ENCODE measurements around the gene CACNA1B. TPM values are rescaled to one million over a fixed set of nuclear protein-coding genes. Genes with fewer than 3 reads are reported as not detected.

Gene CACNA1B
- polyA plus RNA-seq, 1 of the 3 experiments (the other 2 are of a cell fraction) = 0.03 TPM

DNA sequence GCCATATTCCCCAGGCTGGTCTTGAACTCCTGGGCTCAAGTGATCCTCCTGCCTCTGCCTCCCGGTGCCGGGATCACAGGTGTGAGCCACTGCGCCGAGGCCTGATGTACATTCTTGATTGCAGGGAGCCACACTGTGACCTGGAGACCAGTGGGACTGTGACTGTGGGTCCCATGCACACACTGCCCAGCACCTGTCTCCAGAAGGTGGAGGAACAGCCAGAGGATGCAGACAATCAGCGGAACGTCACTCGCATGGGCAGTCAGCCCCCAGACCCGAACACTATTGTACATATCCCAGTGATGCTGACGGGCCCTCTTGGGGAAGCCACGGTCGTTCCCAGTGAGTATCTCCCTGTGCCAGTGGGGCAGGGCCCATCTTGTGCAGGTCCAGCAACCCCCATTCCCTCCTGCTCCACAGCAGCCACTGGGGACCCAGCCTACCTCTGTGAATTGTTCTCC is 147.3 kb downstream of the CACNA1B start (continued):
- TF ChIP-seq, protein P1, sequence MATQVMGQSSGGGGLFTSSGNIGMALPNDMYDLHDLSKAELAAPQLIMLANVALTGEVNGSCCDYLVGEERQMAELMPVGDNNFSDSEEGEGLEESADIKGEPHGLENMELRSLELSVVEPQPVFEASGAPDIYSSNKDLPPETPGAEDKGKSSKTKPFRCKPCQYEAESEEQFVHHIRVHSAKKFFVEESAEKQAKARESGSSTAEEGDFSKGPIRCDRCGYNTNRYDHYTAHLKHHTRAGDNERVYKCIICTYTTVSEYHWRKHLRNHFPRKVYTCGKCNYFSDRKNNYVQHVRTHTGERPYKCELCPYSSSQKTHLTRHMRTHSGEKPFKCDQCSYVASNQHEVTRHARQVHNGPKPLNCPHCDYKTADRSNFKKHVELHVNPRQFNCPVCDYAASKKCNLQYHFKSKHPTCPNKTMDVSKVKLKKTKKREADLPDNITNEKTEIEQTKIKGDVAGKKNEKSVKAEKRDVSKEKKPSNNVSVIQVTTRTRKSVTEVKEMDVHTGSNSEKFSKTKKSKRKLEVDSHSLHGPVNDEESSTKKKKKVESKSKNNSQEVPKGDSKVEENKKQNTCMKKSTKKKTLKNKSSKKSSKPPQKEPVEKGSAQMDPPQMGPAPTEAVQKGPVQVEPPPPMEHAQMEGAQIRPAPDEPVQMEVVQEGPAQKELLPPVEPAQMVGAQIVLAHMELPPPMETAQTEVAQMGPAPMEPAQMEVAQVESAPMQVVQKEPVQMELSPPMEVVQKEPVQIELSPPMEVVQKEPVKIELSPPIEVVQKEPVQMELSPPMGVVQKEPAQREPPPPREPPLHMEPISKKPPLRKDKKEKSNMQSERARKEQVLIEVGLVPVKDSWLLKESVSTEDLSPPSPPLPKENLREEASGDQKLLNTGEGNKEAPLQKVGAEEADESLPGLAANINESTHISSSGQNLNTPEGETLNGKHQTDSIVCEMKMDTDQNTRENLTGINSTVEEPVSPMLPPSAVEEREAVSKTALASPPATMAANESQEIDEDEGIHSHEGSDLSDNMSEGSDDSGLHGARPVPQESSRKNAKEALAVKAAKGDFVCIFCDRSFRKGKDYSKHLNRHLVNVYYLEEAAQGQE (IDR thresholded peaks at IDR 0.05; ENCODE audit: low read depth, low read length) = no peak
- TF ChIP-seq RAD21 (IDR thresholded peaks at IDR 0.05; ENCODE audit: low read length) (no peak), GABPA (IDR thresholded peaks at IDR 0.05; ENCODE audit: low read depth) (no peak), RCOR1 (IDR thresholded peaks at IDR 0.05; ENCODE audit: low read length) (no peak), JUND (IDR thresholded peaks at IDR 0.05) (no peak)
- TF ChIP-seq, protein P2, sequence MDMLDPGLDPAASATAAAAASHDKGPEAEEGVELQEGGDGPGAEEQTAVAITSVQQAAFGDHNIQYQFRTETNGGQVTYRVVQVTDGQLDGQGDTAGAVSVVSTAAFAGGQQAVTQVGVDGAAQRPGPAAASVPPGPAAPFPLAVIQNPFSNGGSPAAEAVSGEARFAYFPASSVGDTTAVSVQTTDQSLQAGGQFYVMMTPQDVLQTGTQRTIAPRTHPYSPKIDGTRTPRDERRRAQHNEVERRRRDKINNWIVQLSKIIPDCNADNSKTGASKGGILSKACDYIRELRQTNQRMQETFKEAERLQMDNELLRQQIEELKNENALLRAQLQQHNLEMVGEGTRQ (IDR thresholded peaks at IDR 0.05; ENCODE audit: borderline replicate concordance, low read depth, low read length) = no peak
- TF ChIP-seq, protein P3, sequence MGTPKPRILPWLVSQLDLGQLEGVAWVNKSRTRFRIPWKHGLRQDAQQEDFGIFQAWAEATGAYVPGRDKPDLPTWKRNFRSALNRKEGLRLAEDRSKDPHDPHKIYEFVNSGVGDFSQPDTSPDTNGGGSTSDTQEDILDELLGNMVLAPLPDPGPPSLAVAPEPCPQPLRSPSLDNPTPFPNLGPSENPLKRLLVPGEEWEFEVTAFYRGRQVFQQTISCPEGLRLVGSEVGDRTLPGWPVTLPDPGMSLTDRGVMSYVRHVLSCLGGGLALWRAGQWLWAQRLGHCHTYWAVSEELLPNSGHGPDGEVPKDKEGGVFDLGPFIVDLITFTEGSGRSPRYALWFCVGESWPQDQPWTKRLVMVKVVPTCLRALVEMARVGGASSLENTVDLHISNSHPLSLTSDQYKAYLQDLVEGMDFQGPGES (IDR thresholded peaks at IDR 0.05; ENCODE audit: low read depth, low read length) = no peak

DNA sequence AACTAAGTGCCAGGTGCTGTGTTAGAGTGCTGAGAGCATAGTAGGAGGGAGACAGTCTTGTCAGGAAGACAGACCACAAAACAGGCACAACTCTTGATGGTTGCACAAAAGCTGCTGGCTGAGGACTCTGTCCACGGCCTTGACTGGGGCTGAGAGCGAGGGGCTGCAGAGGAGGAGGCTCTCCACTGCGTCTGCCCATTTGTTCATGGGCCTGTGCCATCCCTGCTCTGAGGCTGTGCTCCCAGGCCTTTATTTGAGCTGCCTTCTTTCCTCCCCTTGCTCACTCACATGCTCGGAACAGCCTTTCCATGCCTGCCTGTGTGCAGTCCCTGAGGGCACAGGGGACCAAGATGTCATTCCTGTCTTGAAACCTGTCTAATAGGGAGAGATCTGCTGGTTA is 147.8 kb downstream of the CACNA1B start:
- Histone ChIP-seq H3F3A (replicated peaks; ENCODE audit: insufficient read depth) (no peaks in the 10 kb centered on the region), H3K4me1 (ENCODE audit: control insufficient read depth in 1 of 2, insufficient read depth in 2 of 2, low read depth in 1 of 2, low read length in 1 of 2) (peaks cover 0 to 2% of the 10 kb centered on the region in 2 experiments; a peak in 1 of 4 replicates), H3K9ac (no peak overlapping the region), H3K36me3 (replicated peaks in 1 of 2; ENCODE audit: control insufficient read depth in 1 of 2, insufficient read depth in 2 of 2, low read length in 1 of 2) (no peaks in the 10 kb centered on the region), H3K4me2 (no peak overlapping the region), H3K27me3 (ENCODE audit: insufficient read depth) (no peaks in the 10 kb centered on the region), H3K9me3 (peaks cover 4% of the 10 kb centered on the region; the same call in 1 of the 2 replicates), H2AFZ (ENCODE audit: low read depth) (no peak overlapping the region), H3K27ac (ENCODE audit: low read depth in 2 of 2, low read length in 1 of 2) (no peak overlapping the region), H3K79me2 (ENCODE audit: insufficient read depth) (no peaks in the 10 kb centered on the region), H3K4me3 (ENCODE audit: low read depth in 2 of 2, low read length in 1 of 2) (no peak overlapping the region), H3K9me2 (no peaks in the 10 kb centered on the region), H4K20me1 (ENCODE audit: insufficient read depth) (no peaks in the 10 kb centered on the region)
- CTCF ChIA-PET = no interaction called here
- DNase-seq = no peak
- POLR2A ChIA-PET = no interaction called here
- 24% methylated on average over 4 of the region's 4 CpGs for WGBS (ENCODE audit: low lambda C conversion rate)
- TF ChIP-seq, protein P3 (IDR thresholded peaks at IDR 0.05; ENCODE audit: low read depth, low read length) = no peak
- TF ChIP-seq, protein P4, sequence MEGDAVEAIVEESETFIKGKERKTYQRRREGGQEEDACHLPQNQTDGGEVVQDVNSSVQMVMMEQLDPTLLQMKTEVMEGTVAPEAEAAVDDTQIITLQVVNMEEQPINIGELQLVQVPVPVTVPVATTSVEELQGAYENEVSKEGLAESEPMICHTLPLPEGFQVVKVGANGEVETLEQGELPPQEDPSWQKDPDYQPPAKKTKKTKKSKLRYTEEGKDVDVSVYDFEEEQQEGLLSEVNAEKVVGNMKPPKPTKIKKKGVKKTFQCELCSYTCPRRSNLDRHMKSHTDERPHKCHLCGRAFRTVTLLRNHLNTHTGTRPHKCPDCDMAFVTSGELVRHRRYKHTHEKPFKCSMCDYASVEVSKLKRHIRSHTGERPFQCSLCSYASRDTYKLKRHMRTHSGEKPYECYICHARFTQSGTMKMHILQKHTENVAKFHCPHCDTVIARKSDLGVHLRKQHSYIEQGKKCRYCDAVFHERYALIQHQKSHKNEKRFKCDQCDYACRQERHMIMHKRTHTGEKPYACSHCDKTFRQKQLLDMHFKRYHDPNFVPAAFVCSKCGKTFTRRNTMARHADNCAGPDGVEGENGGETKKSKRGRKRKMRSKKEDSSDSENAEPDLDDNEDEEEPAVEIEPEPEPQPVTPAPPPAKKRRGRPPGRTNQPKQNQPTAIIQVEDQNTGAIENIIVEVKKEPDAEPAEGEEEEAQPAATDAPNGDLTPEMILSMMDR (IDR thresholded peaks at IDR 0.05) = no peak
- TF ChIP-seq, protein P5, sequence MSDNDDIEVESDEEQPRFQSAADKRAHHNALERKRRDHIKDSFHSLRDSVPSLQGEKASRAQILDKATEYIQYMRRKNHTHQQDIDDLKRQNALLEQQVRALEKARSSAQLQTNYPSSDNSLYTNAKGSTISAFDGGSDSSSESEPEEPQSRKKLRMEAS (IDR thresholded peaks at IDR 0.05; ENCODE audit: low read depth) = no peak
- TF ChIP-seq GABPA (IDR thresholded peaks at IDR 0.05; ENCODE audit: low read depth) (no peak), YY1 (IDR thresholded peaks at IDR 0.05; ENCODE audit: low read depth) (no peak), RCOR1 (IDR thresholded peaks at IDR 0.05; ENCODE audit: low read length) (no peak), TEAD4 (IDR thresholded peaks at IDR 0.05; ENCODE audit: borderline replicate concordance, insufficient read depth) (no peak), POLR2AphosphoS5 (IDR thresholded peaks at IDR 0.05; ENCODE audit: low read depth, low read length) (no peak), SIN3A (IDR thresholded peaks at IDR 0.05; ENCODE audit: borderline replicate concordance, low read depth, low read length) (no peak), RAD21 (IDR thresholded peaks at IDR 0.05; ENCODE audit: low read length) (no peak), JUND (IDR thresholded peaks at IDR 0.05) (no peak), GATA2 (CRISPR knock-in tag; IDR thresholded peaks at IDR 0.05) (no peak), RFX5 (IDR thresholded peaks at IDR 0.05; ENCODE audit: low read length) (no peak), CHD2 (IDR thresholded peaks at IDR 0.05; ENCODE audit: low read length, partially characterized antibody) (no peak), TAF1 (IDR thresholded peaks at IDR 0.05; ENCODE audit: borderline replicate concordance, low read depth, low read length) (no peak), SMC3 (IDR thresholded peaks at IDR 0.05; ENCODE audit: low read depth, low read length) (no peak), FOSL2 (IDR thresholded peaks at IDR 0.05; ENCODE audit: borderline replicate concordance, low read depth) (no peak)
- TF ChIP-seq, protein P6, sequence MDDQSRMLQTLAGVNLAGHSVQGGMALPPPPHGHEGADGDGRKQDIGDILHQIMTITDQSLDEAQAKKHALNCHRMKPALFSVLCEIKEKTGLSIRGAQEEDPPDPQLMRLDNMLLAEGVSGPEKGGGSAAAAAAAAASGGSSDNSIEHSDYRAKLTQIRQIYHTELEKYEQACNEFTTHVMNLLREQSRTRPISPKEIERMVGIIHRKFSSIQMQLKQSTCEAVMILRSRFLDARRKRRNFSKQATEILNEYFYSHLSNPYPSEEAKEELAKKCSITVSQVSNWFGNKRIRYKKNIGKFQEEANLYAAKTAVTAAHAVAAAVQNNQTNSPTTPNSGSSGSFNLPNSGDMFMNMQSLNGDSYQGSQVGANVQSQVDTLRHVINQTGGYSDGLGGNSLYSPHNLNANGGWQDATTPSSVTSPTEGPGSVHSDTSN (IDR thresholded peaks at IDR 0.05) = no peak

Measured in SK-N-SH (cell line).